ENCODE data around the gene NUP214.

NUP214 gene

DNA sequence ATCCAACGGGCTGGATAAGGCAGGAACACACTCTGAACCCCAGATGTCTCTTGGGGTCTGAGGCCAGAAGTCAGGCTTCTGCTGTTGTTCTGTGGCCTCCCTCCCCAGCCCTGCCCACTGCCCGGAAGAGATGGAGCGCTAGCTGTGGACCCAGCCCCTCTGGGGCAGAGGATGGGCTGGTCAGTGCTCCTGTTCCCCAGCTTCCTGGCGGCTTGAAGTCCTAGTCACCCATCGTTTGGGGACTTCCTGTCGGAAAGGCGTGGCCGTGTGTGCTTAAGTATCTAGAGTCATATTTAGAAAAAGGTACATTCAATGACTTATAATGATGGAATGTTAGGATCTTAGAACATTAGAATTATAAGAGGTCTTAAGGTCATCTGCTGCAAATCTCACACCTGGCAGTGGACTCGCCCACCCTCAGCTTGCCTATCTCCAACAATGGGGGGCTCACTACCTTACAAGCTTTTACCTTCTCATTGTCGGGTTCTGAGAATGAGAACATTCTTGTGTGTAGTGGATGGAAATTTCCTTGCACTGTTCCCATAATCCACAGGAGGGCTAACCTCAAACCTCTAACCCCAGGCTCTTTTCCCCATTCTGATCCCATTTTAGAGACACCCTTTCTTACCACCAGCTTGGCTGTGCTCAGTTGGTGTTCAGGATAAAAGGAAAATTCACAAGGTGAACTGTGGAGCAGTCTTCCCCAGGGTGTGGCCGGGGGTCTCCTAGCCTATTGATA is 42.4 kb upstream of the NUP214 start:
- ChIA-PET POLR2A (no interaction called here), CTCF (no interaction called here)
- TF ChIP-seq, protein P1, sequence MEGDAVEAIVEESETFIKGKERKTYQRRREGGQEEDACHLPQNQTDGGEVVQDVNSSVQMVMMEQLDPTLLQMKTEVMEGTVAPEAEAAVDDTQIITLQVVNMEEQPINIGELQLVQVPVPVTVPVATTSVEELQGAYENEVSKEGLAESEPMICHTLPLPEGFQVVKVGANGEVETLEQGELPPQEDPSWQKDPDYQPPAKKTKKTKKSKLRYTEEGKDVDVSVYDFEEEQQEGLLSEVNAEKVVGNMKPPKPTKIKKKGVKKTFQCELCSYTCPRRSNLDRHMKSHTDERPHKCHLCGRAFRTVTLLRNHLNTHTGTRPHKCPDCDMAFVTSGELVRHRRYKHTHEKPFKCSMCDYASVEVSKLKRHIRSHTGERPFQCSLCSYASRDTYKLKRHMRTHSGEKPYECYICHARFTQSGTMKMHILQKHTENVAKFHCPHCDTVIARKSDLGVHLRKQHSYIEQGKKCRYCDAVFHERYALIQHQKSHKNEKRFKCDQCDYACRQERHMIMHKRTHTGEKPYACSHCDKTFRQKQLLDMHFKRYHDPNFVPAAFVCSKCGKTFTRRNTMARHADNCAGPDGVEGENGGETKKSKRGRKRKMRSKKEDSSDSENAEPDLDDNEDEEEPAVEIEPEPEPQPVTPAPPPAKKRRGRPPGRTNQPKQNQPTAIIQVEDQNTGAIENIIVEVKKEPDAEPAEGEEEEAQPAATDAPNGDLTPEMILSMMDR (IDR thresholded peaks at IDR 0.05; ENCODE audit: control extremely low read depth, extremely low read depth, low read depth, missing control alignments) = no peak
- DNase-seq (ENCODE audit: extremely low spot score) = no peak

DNA sequence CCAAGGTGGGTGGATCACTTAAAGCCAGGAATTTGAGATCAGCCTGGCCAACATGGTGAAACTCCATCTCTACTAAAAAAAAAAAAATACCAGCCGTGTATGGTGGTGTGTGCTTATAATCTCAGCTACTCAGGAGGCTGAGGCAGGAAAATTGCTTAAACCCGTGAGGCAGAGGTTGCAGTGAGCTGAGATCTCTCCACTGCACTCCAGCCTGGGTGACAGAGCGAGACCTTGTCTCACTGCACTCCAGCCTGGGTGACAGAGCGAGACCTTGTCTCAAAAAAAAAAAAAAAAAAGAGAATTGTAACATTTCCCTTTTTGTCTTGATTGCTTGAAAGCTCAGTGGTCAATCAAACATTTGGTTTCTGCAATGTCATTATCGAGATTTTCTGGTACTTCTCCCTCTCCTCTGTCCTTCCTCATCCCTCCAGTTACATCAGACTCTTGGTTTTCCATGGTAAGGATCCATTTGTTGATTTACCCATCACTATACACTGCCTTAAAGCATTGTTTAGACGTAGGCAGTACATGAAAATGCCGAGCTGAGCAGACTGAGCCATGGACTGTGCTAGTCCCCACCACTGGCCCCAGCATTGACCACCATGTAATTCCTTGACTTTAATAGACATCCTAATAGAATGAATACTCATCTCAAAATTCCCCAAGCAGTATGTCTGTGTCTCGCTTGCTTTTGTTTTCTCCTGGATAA is 40.6 kb upstream of the NUP214 start:
- TF ChIP-seq, protein P1 (IDR thresholded peaks at IDR 0.05; ENCODE audit: control extremely low read depth, extremely low read depth, low read depth, missing control alignments) = no peak
- no peak for DNase-seq (ENCODE audit: extremely low spot score)
- ChIA-PET CTCF (interaction anchor here (1.3 kb wide), 1 partner anchor 39 kb away, joined by 4 read pairs; no protein-coding TSS in a partner anchor), POLR2A (interaction anchor here (0.5 kb wide), 1 partner anchor 26 kb away, joined by 4 read pairs; no protein-coding TSS in a partner anchor)

DNA sequence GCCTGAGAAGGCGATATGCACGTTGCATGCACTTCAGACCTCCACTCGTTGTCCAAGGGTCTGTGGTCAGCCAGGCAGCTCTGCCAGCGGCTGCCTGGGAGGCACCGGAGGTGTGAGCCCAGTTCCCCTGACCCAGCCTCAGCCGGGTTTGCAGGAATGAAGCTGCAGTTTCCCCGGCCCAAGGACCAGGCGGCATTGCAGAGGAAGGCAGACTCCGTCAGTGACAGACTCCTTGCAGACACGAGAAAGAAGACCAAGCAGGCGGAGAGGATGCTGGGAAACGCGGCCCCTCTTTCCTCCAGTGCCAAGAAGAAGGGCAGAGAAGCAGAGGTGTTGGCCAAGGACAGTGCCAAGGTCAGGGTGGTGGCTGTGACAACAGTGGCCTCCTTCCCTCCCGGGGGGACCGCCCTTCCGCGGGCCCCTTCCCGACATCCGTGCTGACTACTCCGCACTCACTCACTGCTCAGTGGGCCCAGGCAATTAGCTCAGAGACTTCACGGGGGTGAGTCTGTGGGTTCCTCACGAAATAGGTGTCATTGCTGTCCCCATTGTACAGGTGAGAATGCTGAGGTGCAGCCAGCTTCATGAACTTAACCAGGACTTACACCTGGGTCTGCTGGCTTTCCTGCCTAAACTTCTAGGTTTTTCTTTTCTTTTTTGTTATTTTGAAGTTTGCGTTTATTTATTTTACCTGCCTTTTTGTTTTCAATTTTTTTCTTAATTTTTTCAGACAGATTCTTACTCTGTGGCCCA is 39.8 kb upstream of the NUP214 start:
- ChIA-PET CTCF (no interaction called here), POLR2A (no interaction called here)
- TF ChIP-seq, protein P1 (IDR thresholded peaks at IDR 0.05; ENCODE audit: control extremely low read depth, extremely low read depth, low read depth, missing control alignments) = no peak
- no peak for DNase-seq (ENCODE audit: extremely low spot score)

DNA sequence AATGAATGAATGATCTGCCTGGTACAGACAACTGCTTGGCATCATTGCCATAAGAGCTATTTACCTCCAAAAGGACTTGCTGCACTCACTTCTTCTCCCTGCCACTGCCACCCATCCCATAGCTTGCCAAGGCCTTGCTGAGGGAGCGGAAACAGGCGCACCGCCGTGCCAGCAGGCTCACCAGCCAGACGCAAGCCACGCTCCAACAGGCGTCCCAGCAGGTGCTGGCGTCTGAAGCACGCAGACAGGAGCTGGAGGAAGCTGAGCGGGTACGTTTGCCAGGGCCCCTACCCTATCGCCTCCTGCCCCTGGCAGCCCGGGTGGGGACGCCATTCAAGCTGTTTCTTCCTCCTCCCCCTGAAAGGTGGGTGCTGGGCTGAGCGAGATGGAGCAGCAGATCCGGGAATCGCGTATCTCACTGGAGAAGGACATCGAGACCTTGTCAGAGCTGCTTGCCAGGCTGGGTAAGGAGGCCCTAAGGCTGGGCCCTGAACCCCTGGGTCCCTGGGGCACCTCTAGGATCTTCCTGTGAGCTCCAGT is 38.0 kb upstream of the NUP214 start:
- no peak for DNase-seq (ENCODE audit: extremely low spot score)
- CTCF ChIA-PET = interaction anchor here (1.1 kb wide), 1 partner anchor 9 kb away, joined by 3 read pairs; no protein-coding TSS in a partner anchor
- POLR2A ChIA-PET = no interaction called here
- TF ChIP-seq, protein P1 (IDR thresholded peaks at IDR 0.05; ENCODE audit: control extremely low read depth, extremely low read depth, low read depth, missing control alignments) = no peak

DNA sequence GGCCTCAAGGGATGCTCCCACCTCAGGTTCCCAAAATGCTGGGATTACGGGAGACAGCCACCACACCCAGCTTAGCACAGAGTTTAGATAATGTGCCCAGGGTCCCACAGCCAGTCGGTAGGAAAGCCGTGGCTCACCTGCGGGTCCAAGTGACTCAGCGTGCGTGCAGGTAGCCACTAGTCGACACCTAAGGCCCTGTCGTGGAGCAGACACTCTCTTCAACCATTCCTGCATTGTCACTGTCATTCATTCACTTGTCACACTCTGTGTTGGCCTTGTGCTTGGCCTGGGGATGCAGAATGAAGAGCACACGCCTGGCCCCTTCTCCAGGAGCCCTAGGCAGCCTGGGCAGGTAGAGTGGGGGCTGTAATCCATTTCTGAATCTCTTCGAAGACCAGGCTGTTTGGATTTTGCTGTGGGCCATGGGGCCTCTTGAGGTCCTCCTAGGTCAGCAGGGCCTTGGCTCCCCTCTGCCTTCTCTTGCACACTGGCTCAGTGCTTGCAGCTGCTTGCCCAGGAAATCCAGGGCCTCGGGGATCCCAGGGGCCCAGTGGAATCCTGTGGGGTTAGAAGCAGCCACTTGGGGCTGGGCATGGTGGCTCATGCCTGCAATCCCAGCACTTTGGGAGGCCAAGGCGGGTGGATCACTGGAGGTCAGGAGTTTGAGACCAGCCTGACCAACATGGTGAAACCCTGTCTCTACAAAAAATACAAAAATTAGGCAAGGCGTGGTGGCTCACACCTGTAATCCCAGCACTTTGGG is 35.2 kb upstream of the NUP214 start:
- ChIA-PET CTCF (no interaction called here), POLR2A (no interaction called here)
- TF ChIP-seq, protein P1 (IDR thresholded peaks at IDR 0.05; ENCODE audit: control extremely low read depth, extremely low read depth, low read depth, missing control alignments) = no peak
- DNase-seq (ENCODE audit: extremely low spot score) = no peak

Data from GM10248 (cell line).